HG03097 (cell line): ENCODE results near the gene RAB9A.
"Not testable (repeated sequence)": the region's sequence is repeated elsewhere in the genome, so short reads cannot be mapped to it uniquely, and the experiment has no call there.

Experiments used
- ATAC-seq: cut with Tn5 transposase; IDR thresholded peaks from one replicate; pipeline ENCODE4 v1.9.1; 2021; ENCODE audit not compliant: unreplicated experiment, low FRiP score

Gene RAB9A

GRCh38 chrX:13669246-13669737 is 19.6 kb upstream of the RAB9A start:
- ATAC-seq = peak; percentile 68

GRCh38 chrX:13669755-13670154 is 19.2 kb upstream of the RAB9A start:
- ATAC-seq = not testable (repeated sequence)

GRCh38 chrX:13670197-13670596 is 18.7 kb upstream of the RAB9A start:
- ATAC-seq = no peak

- no peak for ATAC-seq
These were observed 15.9 kb upstream of the RAB9A start for GRCh38 chrX:13673016-13673415.

GRCh38 chrX:13676885-13677284 is 12.0 kb upstream of the RAB9A start:
- no peak for ATAC-seq

GRCh38 chrX:13679700-13680099 is 9.2 kb upstream of the RAB9A start:
- not testable (repeated sequence) for ATAC-seq

GRCh38 chrX:13681595-13681994 is 7.3 kb upstream of the RAB9A start:
- no peak for ATAC-seq

GRCh38 chrX:13684361-13684760 is 4.6 kb upstream of the RAB9A start:
- no peak for ATAC-seq

- no peak for ATAC-seq
These were observed 3.7 kb upstream of the RAB9A start for GRCh38 chrX:13685126-13685763.

- ATAC-seq = no peak
These were observed 1.7 kb upstream of the RAB9A start for GRCh38 chrX:13687203-13687602.

GRCh38 chrX:13688384-13688957 is 457 bp upstream of the RAB9A start:
- ATAC-seq = no peak

- ATAC-seq = no peak
These were observed 848 bp downstream of the RAB9A start for GRCh38 chrX:13689741-13690211.

- ATAC-seq = no peak
These were observed 1.9 kb downstream of the RAB9A start for GRCh38 chrX:13690836-13691235.

- ATAC-seq = no peak
These were observed 3.0 kb downstream of the RAB9A start for GRCh38 chrX:13691841-13692371.

- no peak for ATAC-seq
These were observed 3.9 kb downstream of the RAB9A start for GRCh38 chrX:13692771-13693231.

- ATAC-seq = no peak
These were observed 4.5 kb downstream of the RAB9A start for GRCh38 chrX:13693341-13693961.

- no peak for ATAC-seq
These were observed 5.4 kb downstream of the RAB9A start for GRCh38 chrX:13694359-13694758.

- no peak for ATAC-seq
These were observed 6.1 kb downstream of the RAB9A start for GRCh38 chrX:13694983-13695382.

GRCh38 chrX:13695601-13696115 is 6.7 kb downstream of the RAB9A start:
- no peak for ATAC-seq

GRCh38 chrX:13697455-13697854 is 8.5 kb downstream of the RAB9A start:
- peak; percentile 38 for ATAC-seq

GRCh38 chrX:13697976-13698375 is 9.0 kb downstream of the RAB9A start:
- ATAC-seq = no peak
